Tibial nerve (tissue), 4 donors: ENCODE results near the gene TEX13B. TPM values are rescaled to one million over a fixed set of nuclear protein-coding genes. Genes with fewer than 3 reads are reported as not detected.

Experiments
- DNase-seq, 2 donors: peaks; one replicate each; pipeline ENCODE4 v3.0.0-alpha.2; 2019; ENCODE audit warnings: low spot score in 2 of 2
- H3K27ac ChIP-seq, 4 donors: fragments of 200-600 bp; sonication (generic) in 3 of 4; one replicate each; pipeline ENCODE4 v1.5.1; 2017 to 2019; ENCODE audit warnings: mild to moderate bottlenecking in 1 of 4
- H3K27me3 ChIP-seq, 2 donors: fragments of 200-600 bp; sonication (generic) in 1 of 2; one replicate each; pipeline versions ENCODE4 v1.5.1 to v1.6.0; 2017 to 2019
- H3K36me3 ChIP-seq, 3 donors: fragments of 200-600 bp; sonication (generic); one replicate each; pipeline ENCODE4 v1.5.1; 2018 to 2019
- H3K4me1 ChIP-seq, 4 donors: fragments of 200-600 bp; sonication (generic) in 3 of 4; one replicate each; pipeline ENCODE4 v1.5.1; 2017 to 2019
- H3K4me3 ChIP-seq, 4 donors: fragments of 200-600 bp; sonication (generic) in 3 of 4; one replicate each; pipeline ENCODE4 v1.5.1; 2017 to 2019; ENCODE audit warnings: mild to moderate bottlenecking in 1 of 4, moderate library complexity in 1 of 4
- H3K9me3 ChIP-seq, 4 donors: fragments of 200-600 bp; sonication (generic) in 3 of 4; one replicate each; pipeline ENCODE4 v1.5.1; 2017 to 2019
- CTCF ChIP-seq, 5 experiments: fragments of 200-600 bp in 3 of 5; fragments of 450-650 bp in 2 of 5; sonication (generic) in 3 of 5; IDR thresholded peaks; one replicate each; pipeline ENCODE4 v1.5.1; 2016 to 2019; ENCODE audit warnings: antibody characterized with exemption in 5 of 5, mild to moderate bottlenecking in 3 of 5, moderate library complexity in 2 of 5
- EP300 ChIP-seq, 2 donors: sonication (generic); formaldehyde crosslinking; IDR thresholded peaks; one replicate each; pipeline ENCODE4 v1.6.1; 2017; ENCODE audit warnings: antibody characterized with exemption in 2 of 2, mild to moderate bottlenecking in 1 of 2
- POLR2A ChIP-seq, 2 donors: fragments of 450-650 bp; IDR thresholded peaks; one replicate each; pipeline ENCODE4 v1.6.1; 2017; ENCODE audit warnings: antibody characterized with exemption in 2 of 2, mild to moderate bottlenecking in 2 of 2, moderate library complexity in 2 of 2
- WGBS, 2 donors: methylation state at CpG; one replicate each; pipeline ENCODE4 v1.1.5; 2018; 5-methylcytosine and 5-hydroxymethylcytosine counted together
- total RNA-seq, 4 donors: library from RNA; depleted of rRNA; stranded (reverse); fragments of >200 nt; gene quantifications; one replicate each; pipeline ENCODE4 v1.1.0, GENCODE V29; 2016

Gene TEX13B
- total RNA-seq, 4 donors from 2014 or later = not detected

- H3K4me3 ChIP-seq = no peak overlapping the region
- TF ChIP-seq CTCF (IDR thresholded peaks at IDR 0.05) = no peak
- no peak for TF ChIP-seq EP300 (IDR thresholded peaks at IDR 0.05)
- no peak for TF ChIP-seq POLR2A (IDR thresholded peaks at IDR 0.05)
- 93 to 97% methylated on average over 1 of the region's 1 CpG for WGBS, 2 donors
- no peaks in the 10 kb centered on the region for H3K4me1 ChIP-seq
- DNase-seq = no peak
- no peaks in the 10 kb centered on the region for H3K9me3 ChIP-seq
- no peaks in the 10 kb centered on the region for H3K36me3 ChIP-seq
- no peak overlapping the region for H3K27ac ChIP-seq
- H3K27me3 ChIP-seq = peaks cover 0 to 11% of the 10 kb centered on the region in 2 donors
Measured at GRCh38 chrX:108025376-108025775, 43.2 kb upstream of the TEX13B start.

GRCh38 chrX:108022491-108023089, 40.4 kb upstream of the TEX13B start:
- DNase-seq = no peak
- H3K4me3 ChIP-seq = no peak overlapping the region
- H3K27me3 ChIP-seq = peaks cover 0 to 11% of the 10 kb centered on the region in 2 donors
- H3K9me3 ChIP-seq = no peaks in the 10 kb centered on the region
- H3K36me3 ChIP-seq = no peaks in the 10 kb centered on the region
- H3K27ac ChIP-seq = no peak overlapping the region
- 62 to 83% methylated on average over 1 of the region's 1 CpG for WGBS, 2 donors
- no peaks in the 10 kb centered on the region for H3K4me1 ChIP-seq
- TF ChIP-seq POLR2A (IDR thresholded peaks at IDR 0.05) = no peak
- no peak for TF ChIP-seq CTCF (IDR thresholded peaks at IDR 0.05)
- TF ChIP-seq EP300 (IDR thresholded peaks at IDR 0.05) = no peak

GRCh38 chrX:108020631-108021030, 38.5 kb upstream of the TEX13B start:
- TF ChIP-seq POLR2A (IDR thresholded peaks at IDR 0.05) = no peak
- peak in 3 of 5 experiments; percentile 22 to 31 (median 22) for TF ChIP-seq CTCF (IDR thresholded peaks at IDR 0.05)
- TF ChIP-seq EP300 (IDR thresholded peaks at IDR 0.05) = no peak
- H3K4me1 ChIP-seq = no peaks in the 10 kb centered on the region
- H3K27ac ChIP-seq = no peak overlapping the region
- H3K9me3 ChIP-seq = no peaks in the 10 kb centered on the region
- WGBS, 2 donors = 26 to 40% methylated on average over 2 of the region's 2 CpGs
- no peak overlapping the region for H3K4me3 ChIP-seq
- peaks cover 0 to 7% of the 10 kb centered on the region in 2 donors for H3K27me3 ChIP-seq
- no peaks in the 10 kb centered on the region for H3K36me3 ChIP-seq
- no peak for DNase-seq

- no peaks in the 10 kb centered on the region for H3K4me1 ChIP-seq
- no peak overlapping the region for H3K27ac ChIP-seq
- H3K4me3 ChIP-seq = no peak overlapping the region
- no peaks in the 10 kb centered on the region for H3K36me3 ChIP-seq
- TF ChIP-seq POLR2A (IDR thresholded peaks at IDR 0.05) (no peak), CTCF (IDR thresholded peaks at IDR 0.05) (no peak), EP300 (IDR thresholded peaks at IDR 0.05) (no peak)
- WGBS, 2 donors = 53% methylated on average over 3 of the region's 3 CpGs; no CpG with 5 or more reads in 1 of the 2 donors
- H3K9me3 ChIP-seq = no peaks in the 10 kb centered on the region
- DNase-seq = no peak
- H3K27me3 ChIP-seq = peaks cover 0 to 3% of the 10 kb centered on the region in 2 donors
Measured at GRCh38 chrX:108019382-108019875, 37.3 kb upstream of the TEX13B start.

- 80 to 94% methylated on average over 3 to 4 of the region's 4 CpGs for WGBS, 2 donors
- no peak overlapping the region for H3K4me3 ChIP-seq
- no peak overlapping the region for H3K27ac ChIP-seq
- no peak for DNase-seq
- H3K36me3 ChIP-seq = no peaks in the 10 kb centered on the region
- H3K9me3 ChIP-seq = no peaks in the 10 kb centered on the region
- no peaks in the 10 kb centered on the region for H3K4me1 ChIP-seq
- peaks cover 0 to 3% of the 10 kb centered on the region in 2 donors for H3K27me3 ChIP-seq
- TF ChIP-seq CTCF (IDR thresholded peaks at IDR 0.05) = no peak
- TF ChIP-seq EP300 (IDR thresholded peaks at IDR 0.05) = no peak
- no peak for TF ChIP-seq POLR2A (IDR thresholded peaks at IDR 0.05)
Measured at GRCh38 chrX:108018656-108019381, 36.6 kb upstream of the TEX13B start.
